HL-60/S4 (cell line): ENCODE results near the gene PPP1R13B.

ENCODE experiments used
- in situ Hi-C: fragments of 300-500 bp; cut with MboI; formaldehyde crosslinking; loops from 2 replicates; pipeline ENCODE4 v1.14.3; 2022; ENCODE audit warnings: low sequenced_read_pairs

PPP1R13B gene

GRCh38 chr14:103718572-103718971 lies 128.8 kb downstream of the PPP1R13B start:
- in situ Hi-C loops, result no loop called here

- in situ Hi-C loops, result no loop called here
Observed at GRCh38 chr14:103716899-103717411, 130.4 kb downstream of the PPP1R13B start.

GRCh38 chr14:103716091-103716801 lies 131.1 kb downstream of the PPP1R13B start:
- in situ Hi-C loops, result no loop called here

GRCh38 chr14:103715052-103716000 lies 132.0 kb downstream of the PPP1R13B start, which contains the start of the genes XRCC3 and ZFYVE21:
Gene XRCC3, minus strand, starts transcription at chr14:103715451. Its CDS starts 4,364 bp downstream, at chr14:103711087.
Gene ZFYVE21, plus strand, starts transcription at chr14:103715810. Its CDS starts 32 bp downstream, at chr14:103715842.
- in situ Hi-C loops, result no loop called here

- in situ Hi-C loops, result no loop called here
Observed at GRCh38 chr14:103714063-103714724, 133.2 kb downstream of the PPP1R13B start.

- in situ Hi-C loops, result no loop called here
Observed at GRCh38 chr14:103713304-103714062, 133.9 kb downstream of the PPP1R13B start.

- in situ Hi-C loops, result no loop called here
Observed at GRCh38 chr14:103712633-103713247, 134.6 kb downstream of the PPP1R13B start.

- in situ Hi-C loops, result no loop called here
Observed at GRCh38 chr14:103711516-103712431, 135.6 kb downstream of the PPP1R13B start.

GRCh38 chr14:103710771-103711377 lies 136.5 kb downstream of the PPP1R13B start:
- in situ Hi-C loops, result no loop called here

GRCh38 chr14:103709814-103710213 lies 137.6 kb downstream of the PPP1R13B start:
- in situ Hi-C loops, result no loop called here

- in situ Hi-C loops, result no loop called here
Observed at GRCh38 chr14:103708750-103709187, 138.6 kb downstream of the PPP1R13B start.

- in situ Hi-C loops, result no loop called here
Observed at GRCh38 chr14:103707329-103708263, 139.8 kb downstream of the PPP1R13B start.

GRCh38 chr14:103706551-103707328 lies 140.6 kb downstream of the PPP1R13B start:
- in situ Hi-C loops, result no loop called here

GRCh38 chr14:103705504-103706284 lies 141.7 kb downstream of the PPP1R13B start:
- in situ Hi-C loops, result no loop called here

GRCh38 chr14:103705118-103705503 lies 142.3 kb downstream of the PPP1R13B start:
- in situ Hi-C loops, result no loop called here

- in situ Hi-C loops, result no loop called here
Observed at GRCh38 chr14:103704708-103705107, 142.7 kb downstream of the PPP1R13B start.
